ENCODE measurements around the gene PACC1. TPM values are rescaled to one million over a fixed set of nuclear protein-coding genes. Genes with fewer than 3 reads are reported as not detected.

Gene PACC1
- total RNA-seq, 2 donors from 2014 or later = 4.2 TPM; not detected in 1

DNA sequence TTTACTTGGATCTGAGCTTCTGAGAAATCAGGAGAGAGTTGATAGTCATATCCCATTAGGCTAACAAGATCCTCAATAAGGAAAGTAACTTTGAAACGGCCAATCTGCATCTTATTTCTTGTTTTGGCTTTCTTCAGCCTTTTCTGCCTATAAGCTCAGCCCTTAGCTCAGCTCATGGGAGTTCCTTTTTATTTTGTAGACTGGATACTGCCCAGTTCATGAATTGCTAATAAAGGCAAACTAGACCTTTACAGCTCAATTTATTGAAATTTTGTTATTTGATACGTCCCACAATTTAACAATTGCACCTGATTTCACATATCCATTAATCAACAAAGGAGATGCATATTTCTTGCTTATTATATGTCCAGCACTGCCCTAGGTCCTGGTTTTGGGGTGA, 40.7 kb upstream of the PACC1 start:
- no peaks in the 10 kb centered on the region for H3K9me3 ChIP-seq
- H3K4me3 ChIP-seq = no peak overlapping the region
- H3K36me3 ChIP-seq (replicated peaks in 1 of 2; ENCODE audit: insufficient read depth in 1 of 2, low read depth in 2 of 2) = no peaks in the 10 kb centered on the region
- no peak for DNase-seq
- H3K27me3 ChIP-seq = no peaks in the 10 kb centered on the region
- TF ChIP-seq, protein P1, sequence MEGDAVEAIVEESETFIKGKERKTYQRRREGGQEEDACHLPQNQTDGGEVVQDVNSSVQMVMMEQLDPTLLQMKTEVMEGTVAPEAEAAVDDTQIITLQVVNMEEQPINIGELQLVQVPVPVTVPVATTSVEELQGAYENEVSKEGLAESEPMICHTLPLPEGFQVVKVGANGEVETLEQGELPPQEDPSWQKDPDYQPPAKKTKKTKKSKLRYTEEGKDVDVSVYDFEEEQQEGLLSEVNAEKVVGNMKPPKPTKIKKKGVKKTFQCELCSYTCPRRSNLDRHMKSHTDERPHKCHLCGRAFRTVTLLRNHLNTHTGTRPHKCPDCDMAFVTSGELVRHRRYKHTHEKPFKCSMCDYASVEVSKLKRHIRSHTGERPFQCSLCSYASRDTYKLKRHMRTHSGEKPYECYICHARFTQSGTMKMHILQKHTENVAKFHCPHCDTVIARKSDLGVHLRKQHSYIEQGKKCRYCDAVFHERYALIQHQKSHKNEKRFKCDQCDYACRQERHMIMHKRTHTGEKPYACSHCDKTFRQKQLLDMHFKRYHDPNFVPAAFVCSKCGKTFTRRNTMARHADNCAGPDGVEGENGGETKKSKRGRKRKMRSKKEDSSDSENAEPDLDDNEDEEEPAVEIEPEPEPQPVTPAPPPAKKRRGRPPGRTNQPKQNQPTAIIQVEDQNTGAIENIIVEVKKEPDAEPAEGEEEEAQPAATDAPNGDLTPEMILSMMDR (IDR thresholded peaks at IDR 0.05) = no peak
- no peak for TF ChIP-seq POLR2A (IDR thresholded peaks at IDR 0.05)
- WGBS, 2 donors = 75 to 89% methylated on average over 2 of the region's 2 CpGs
- no peak for ATAC-seq
- intact Hi-C loops (cut with DNase I) = loop anchor here (5.0 kb wide), 1 partner anchor 383 kb away; no protein-coding TSS in a partner anchor
- H3K27ac ChIP-seq = no peak overlapping the region
- peaks cover 7% of the 10 kb centered on the region for H3K4me1 ChIP-seq

- 77 to 87% methylated on average over 3 of the region's 3 CpGs for WGBS, 2 donors
Observed at GRCh38 chr1:212454741-212455140, 40.1 kb upstream of the PACC1 start.

DNA sequence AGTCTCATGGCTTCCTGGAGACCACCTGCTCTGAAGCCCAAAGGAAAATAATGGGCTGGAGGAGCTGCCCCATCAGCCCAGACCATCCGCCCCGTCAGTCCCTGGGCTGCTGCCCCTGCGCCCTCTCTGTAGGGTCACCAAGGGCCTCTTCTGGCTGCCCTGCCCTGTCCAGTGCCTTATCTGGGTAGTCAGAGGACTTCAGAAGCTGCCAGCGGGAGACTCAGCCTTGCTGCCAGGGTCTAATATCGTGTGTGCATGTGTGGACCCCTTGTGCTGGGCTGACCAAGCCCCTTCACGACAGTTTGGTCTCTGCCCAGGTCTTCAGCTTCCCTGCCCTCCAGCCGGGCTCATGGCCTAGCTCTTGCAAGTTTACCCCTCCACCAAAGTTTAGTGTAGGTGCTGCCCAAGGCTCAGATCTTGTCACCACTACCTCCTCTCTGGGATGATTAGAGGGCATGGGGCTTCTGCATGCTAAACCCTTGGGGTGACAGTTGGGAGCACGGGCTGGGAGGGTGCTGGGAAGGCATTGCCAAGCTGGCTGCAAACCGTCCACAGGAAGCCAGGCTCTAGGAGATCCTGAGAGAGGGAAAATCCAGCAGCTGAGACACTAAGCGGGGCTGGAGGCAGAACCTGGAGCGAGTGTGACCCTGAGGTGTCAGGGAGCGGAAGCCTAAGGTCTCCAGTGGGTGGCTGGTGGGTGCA, 38.6 kb upstream of the PACC1 start:
- H3K27ac ChIP-seq = no peak overlapping the region
- H3K4me3 ChIP-seq = no peak overlapping the region
- intact Hi-C loops (cut with DNase I) = no loop called here

More at GRCh38 chr1:212454741-212455140, 40.1 kb upstream of the PACC1 start:
- Histone ChIP-seq H3K4me1 (peaks cover 7% of the 10 kb centered on the region), H3K27me3 (no peaks in the 10 kb centered on the region), H3K9me3 (no peaks in the 10 kb centered on the region), H3K4me3 (no peak overlapping the region), H3K27ac (no peak overlapping the region), H3K36me3 (replicated peaks in 1 of 2; ENCODE audit: insufficient read depth in 1 of 2, low read depth in 2 of 2) (no peaks in the 10 kb centered on the region)
- intact Hi-C loops (cut with DNase I) = loop anchor here (5.0 kb wide), 1 partner anchor 382 kb away; no protein-coding TSS in a partner anchor
- DNase-seq (no peak), ATAC-seq (no peak)
- no peak for TF ChIP-seq POLR2A (IDR thresholded peaks at IDR 0.05)
- TF ChIP-seq, protein P1 (IDR thresholded peaks at IDR 0.05) = no peak

DNA sequence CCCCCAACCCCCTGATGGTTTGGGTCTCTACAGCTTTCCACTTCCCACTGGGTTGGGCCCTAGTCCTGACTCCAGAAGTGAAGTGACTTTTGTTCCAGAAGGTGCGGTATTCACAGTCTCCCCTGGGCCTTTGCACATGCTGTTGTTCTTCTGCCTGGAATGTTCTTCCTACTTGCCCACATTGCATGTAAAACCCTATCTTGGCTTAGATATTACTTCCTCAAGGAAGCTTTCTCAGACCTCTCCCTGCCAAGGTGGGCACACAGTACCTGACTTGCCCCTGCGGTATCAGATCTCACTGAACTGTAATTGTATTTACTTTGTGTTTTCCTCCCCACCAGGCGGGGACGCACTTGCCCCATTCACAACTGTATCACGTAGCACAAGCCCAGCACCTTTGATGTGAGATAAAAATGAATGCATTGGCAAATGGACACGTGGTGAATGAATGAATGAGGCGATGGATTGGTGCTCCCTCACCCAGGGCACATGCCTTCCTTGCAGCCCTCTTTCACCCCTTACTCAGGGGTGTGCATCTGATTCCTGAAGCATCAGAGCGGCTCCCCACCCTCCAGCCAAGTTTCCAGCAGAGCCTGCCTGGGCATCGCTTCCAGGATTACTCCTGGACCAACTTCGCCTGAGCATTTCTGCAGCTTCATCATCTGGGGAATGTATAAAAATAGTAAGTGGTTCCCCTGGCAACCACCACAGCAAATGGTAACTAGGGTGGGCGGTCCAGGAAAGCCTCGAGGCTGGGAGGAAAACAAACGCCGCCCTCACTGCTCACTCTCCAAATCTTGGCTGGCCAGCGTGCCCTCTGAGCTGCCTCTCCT, 37.9 kb upstream of the PACC1 start:
- peaks cover 7% of the 10 kb centered on the region for H3K4me1 ChIP-seq
- no peaks in the 10 kb centered on the region for H3K27me3 ChIP-seq
- no peak for DNase-seq
- TF ChIP-seq POLR2A (IDR thresholded peaks at IDR 0.05) = no peak
- TF ChIP-seq, protein P1 (IDR thresholded peaks at IDR 0.05) = no peak
- H3K4me3 ChIP-seq = no peak overlapping the region
- H3K36me3 ChIP-seq (replicated peaks in 1 of 2; ENCODE audit: insufficient read depth in 1 of 2, low read depth in 2 of 2) = no peaks in the 10 kb centered on the region
- H3K27ac ChIP-seq = no peak overlapping the region
- intact Hi-C loops (cut with DNase I) = no loop called here
- no peak for ATAC-seq
- H3K9me3 ChIP-seq = no peaks in the 10 kb centered on the region
- WGBS, 2 donors = 73 to 77% methylated on average over 14 to 15 of the region's 15 CpGs

More for the DNA sequence above, 38.6 kb upstream of the PACC1 start:
- Histone ChIP-seq H3K27me3 (no peaks in the 10 kb centered on the region), H3K4me1 (peaks cover 7% of the 10 kb centered on the region), H3K36me3 (replicated peaks in 1 of 2; ENCODE audit: insufficient read depth in 1 of 2, low read depth in 2 of 2) (no peaks in the 10 kb centered on the region), H3K9me3 (no peaks in the 10 kb centered on the region)
- 63 to 70% methylated on average over 8 to 10 of the region's 12 CpGs for WGBS, 2 donors
- ATAC-seq (no peak), DNase-seq (no peak)
- TF ChIP-seq POLR2A (IDR thresholded peaks at IDR 0.05) = no peak
- TF ChIP-seq, protein P1 (IDR thresholded peaks at IDR 0.05) = no peak

Data from body of pancreas (tissue), 4 donors.